IMR-90 (cell line): ENCODE results near the gene RNF166. TPM values are rescaled to one million over a fixed set of nuclear protein-coding genes. Genes with fewer than 3 reads are reported as not detected.

Experiments used
- ATAC-seq: fragments of 200-7000 bp; cut with Tn5 transposase; 2 replicates; pipeline ENCODE4 v1.9.1; 2020; ENCODE audit warnings: low read depth, mild to moderate bottlenecking, moderate library complexity
- BruUV-seq: library from RNA; stranded (reverse); fragments of 400-500 nt; replicated peaks from 2 replicates; lab custom pipeline; 2021; lab: Mats Ljungman, UMichigan
- CTCF ChIA-PET: fragments of 300-600 bp; formaldehyde crosslinking; extraction: SDS; loops from one replicate; lab custom pipeline; 2021; ENCODE audit warnings: antibody characterized with exemption; lab: Yijun Ruan, JAX
- POLR2A ChIA-PET: fragments of 300-600 bp; sonication (Branson Sonifier 250); formaldehyde crosslinking; loops from one replicate; lab custom pipeline; 2022; ENCODE audit warnings: antibody characterized with exemption; ENCODE audit not compliant: unreplicated experiment; lab: Charles Lee
- DNase-seq: peaks from one replicate; pipeline ENCODE4 v3.0.0; 2013
- H2AFZ ChIP-seq: replicated peaks from 2 replicates; pipeline ENCODE3; 2013; ENCODE audit warnings: low read length, mild to moderate bottlenecking; ENCODE audit not compliant: poor library complexity
- H2AK5ac ChIP-seq: 2 replicates; pipeline ENCODE4 v1.6.1; 2013; ENCODE audit warnings: low read depth, low read length, inconsistent platforms
- H2AK9ac ChIP-seq: replicated peaks from 2 replicates; pipeline ENCODE3; 2013; ENCODE audit warnings: mild to moderate bottlenecking, low read depth, low read length, moderate library complexity; ENCODE audit not compliant: poor library complexity
- H2BK120ac ChIP-seq: 2 replicates; pipeline ENCODE4 v1.6.1; 2013; ENCODE audit warnings: low read depth, low read length, inconsistent platforms
- H2BK15ac ChIP-seq: 3 replicates; pipeline ENCODE4 v1.6.1; 2013; ENCODE audit warnings: low read depth, low read length, inconsistent platforms
- H2BK20ac ChIP-seq: 2 replicates; pipeline ENCODE4 v1.6.1; 2013; ENCODE audit warnings: low read depth, mild to moderate bottlenecking, inconsistent platforms, low read length, moderate library complexity
- H2BK5ac ChIP-seq: 2 replicates; pipeline ENCODE4 v1.6.1; 2013; ENCODE audit warnings: mild to moderate bottlenecking, low read depth, low read length, inconsistent platforms; ENCODE audit not compliant: poor library complexity, severe bottlenecking
- H3K14ac ChIP-seq: replicated peaks from 2 replicates; pipeline ENCODE4 v1.6.1; 2013; ENCODE audit warnings: low read depth, low read length, inconsistent platforms
- H3K18ac ChIP-seq: 2 replicates; pipeline ENCODE4 v1.6.1; 2013; ENCODE audit warnings: low read depth, low read length, control low read depth
- H3K23ac ChIP-seq: 2 replicates; pipeline ENCODE4 v1.6.1; 2013; ENCODE audit warnings: low read depth, low read length, inconsistent platforms
- H3K27ac ChIP-seq: 2 replicates; pipeline ENCODE4 v1.5.1; 2013; ENCODE audit warnings: mild to moderate bottlenecking, control low read depth, low read length; ENCODE audit not compliant: insufficient read depth
- H3K27me3 ChIP-seq: 2 replicates; pipeline ENCODE4 v1.6.1; 2013; ENCODE audit warnings: low read length; ENCODE audit not compliant: control insufficient read depth, insufficient read depth
- H3K36me3 ChIP-seq: 2 replicates; pipeline ENCODE4 v1.6.1; 2013; ENCODE audit warnings: low read length, mixed read lengths; ENCODE audit not compliant: control insufficient read depth, insufficient read depth
- H3K4ac ChIP-seq: 2 replicates; pipeline ENCODE4 v1.6.1; 2013; ENCODE audit warnings: low read depth, low read length, inconsistent platforms
- H3K4me1 ChIP-seq: 2 replicates; pipeline ENCODE4 v1.6.1; 2013; ENCODE audit warnings: low read length, mixed read lengths; ENCODE audit not compliant: control insufficient read depth, insufficient read depth
- H3K4me2 ChIP-seq: 2 replicates; pipeline ENCODE4 v1.6.1; 2013; ENCODE audit warnings: low read depth, mild to moderate bottlenecking, control low read depth, low read length, moderate library complexity
- H3K4me3 ChIP-seq: 2 replicates; pipeline ENCODE4 v1.5.1; 2013; ENCODE audit warnings: low read depth, mild to moderate bottlenecking, control low read depth, low read length, moderate library complexity; ENCODE audit not compliant: insufficient read depth
- H3K56ac ChIP-seq: 2 replicates; pipeline ENCODE4 v1.6.1; 2013; ENCODE audit warnings: low read length, inconsistent platforms; ENCODE audit not compliant: insufficient read depth; ENCODE audit errors: extremely low read depth
- H3K79me1 ChIP-seq, 2 experiments: 2 replicates each; pipeline ENCODE4 v1.6.1; 2013; ENCODE audit warnings: low read length in 2 of 2, inconsistent platforms in 1 of 2, low read depth in 1 of 2
- H3K9ac ChIP-seq: 2 replicates; pipeline ENCODE4 v1.6.1; 2013; ENCODE audit warnings: low read depth, low read length, control low read depth
- H3K9me1 ChIP-seq: 2 replicates; pipeline ENCODE4 v1.6.1; 2013; ENCODE audit warnings: low read length, inconsistent platforms; ENCODE audit not compliant: insufficient read depth
- H3K9me3 ChIP-seq: 2 replicates; pipeline ENCODE4 v1.6.1; 2013; ENCODE audit warnings: low read length; ENCODE audit not compliant: control insufficient read depth, insufficient read depth
- H4K20me1 ChIP-seq: 2 replicates; pipeline ENCODE4 v1.6.1; 2013; ENCODE audit warnings: low read length, inconsistent platforms; ENCODE audit not compliant: insufficient read depth
- H4K5ac ChIP-seq: 2 replicates; pipeline ENCODE4 v1.6.1; 2013; ENCODE audit warnings: mild to moderate bottlenecking, low read depth, low read length, control low read depth
- H4K8ac ChIP-seq, 2 experiments: 2 replicates each; pipeline ENCODE4 v1.6.1; 2013; ENCODE audit warnings: low read depth in 2 of 2, low read length in 2 of 2, control low read depth in 1 of 2, inconsistent platforms in 1 of 2
- H4K91ac ChIP-seq: 2 replicates; pipeline ENCODE4 v1.6.1; 2013; ENCODE audit warnings: low read depth, low read length, inconsistent platforms; ENCODE audit not compliant: insufficient read depth
- BHLHE40 ChIP-seq: fragments of 150-350 bp; IDR thresholded peaks from 2 replicates; pipeline ENCODE4 v1.6.1; 2016; ENCODE audit warnings: mild to moderate bottlenecking, low read depth, low read length
- CEBPB ChIP-seq: IDR thresholded peaks from 2 replicates; pipeline ENCODE4 v1.6.1; 2012; ENCODE audit warnings: low read depth, low read length, improper control_type of control experiment
- CHD1 ChIP-seq: IDR thresholded peaks from 2 replicates; pipeline ENCODE4 v1.6.1; 2012; ENCODE audit warnings: low read depth, low read length, improper control_type of control experiment
- CTCF ChIP-seq: conservative IDR thresholded peaks from 2 replicates; pipeline ENCODE4 v1.5.1; 2012; ENCODE audit warnings: mild to moderate bottlenecking, low read depth, low read length, improper control_type of control experiment
- ELK1 ChIP-seq: fragments of 150-350 bp; IDR thresholded peaks from 2 replicates; pipeline ENCODE4 v1.6.1; 2016; ENCODE audit warnings: low read depth, mild to moderate bottlenecking, low read length, moderate library complexity, borderline replicate concordance
- FOS ChIP-seq: fragments of 150-350 bp; IDR thresholded peaks from 2 replicates; pipeline ENCODE4 v1.6.1; 2016; ENCODE audit warnings: low read depth, low read length
- MAFK ChIP-seq: IDR thresholded peaks from 2 replicates; pipeline ENCODE4 v1.6.1; 2012; ENCODE audit warnings: low read depth, low read length, improper control_type of control experiment
- MAZ ChIP-seq: IDR thresholded peaks from 2 replicates; pipeline ENCODE4 v1.6.1; 2012; ENCODE audit warnings: low read depth, mild to moderate bottlenecking, low read length, improper control_type of control experiment, moderate library complexity, borderline replicate concordance
- MXI1 ChIP-seq: IDR thresholded peaks from 2 replicates; pipeline ENCODE4 v1.6.1; 2012; ENCODE audit warnings: low read depth, mild to moderate bottlenecking, low read length, moderate library complexity, borderline replicate concordance
- NFE2L2 ChIP-seq: fragments of 150-350 bp; IDR thresholded peaks from 2 replicates; pipeline ENCODE4 v1.6.1; 2016; ENCODE audit warnings: low read depth, mild to moderate bottlenecking, low read length
- POLR2A ChIP-seq: IDR thresholded peaks from 2 replicates; pipeline ENCODE4 v1.6.1; 2012; ENCODE audit warnings: mild to moderate bottlenecking, low read depth, low read length
- RAD21 ChIP-seq: IDR thresholded peaks from 2 replicates; pipeline ENCODE4 v1.6.1; 2012; ENCODE audit warnings: low read length, improper control_type of control experiment
- RCOR1 ChIP-seq: IDR thresholded peaks from 2 replicates; pipeline ENCODE4 v1.6.1; 2012; ENCODE audit warnings: mild to moderate bottlenecking, low read length, improper control_type of control experiment; ENCODE audit not compliant: insufficient replicate concordance
- RFX5 ChIP-seq: IDR thresholded peaks from 2 replicates; pipeline ENCODE4 v1.8.0; 2012; ENCODE audit warnings: low read depth, mild to moderate bottlenecking, low read length, moderate library complexity
- SMC3 ChIP-seq: fragments of 150-350 bp; IDR thresholded peaks from 2 replicates; pipeline ENCODE4 v1.6.1; 2016; ENCODE audit warnings: low read depth, mild to moderate bottlenecking, antibody characterized with exemption, low read length, moderate library complexity
- USF2 ChIP-seq: fragments of 150-350 bp; IDR thresholded peaks from 2 replicates; pipeline ENCODE4 v1.6.1; 2017; ENCODE audit warnings: mild to moderate bottlenecking, antibody characterized with exemption, low read length, low read depth
- WGBS, 2 experiments: methylation state at CpG; one replicate each; pipeline versions ENCODE4 v1.1.5 to v1.1.7; 2013; ENCODE audit warnings: missing lambda C conversion rate in 2 of 2; ENCODE audit not compliant: insufficient read length in 1 of 2; ENCODE audit errors: extremely low coverage in 2 of 2; 5-methylcytosine and 5-hydroxymethylcytosine counted together
- dilution Hi-C: fragments of 300-500 bp; cut with HindIII; formaldehyde crosslinking; loops from one replicate; pipeline ENCODE4 v1.14.3; 2018; ENCODE audit warnings: low sequenced_read_pairs; ENCODE audit not compliant: unreplicated experiment
- in situ Hi-C: fragments of 300-500 bp; cut with MboI; formaldehyde crosslinking; loops from 3 replicates; pipeline ENCODE4 v1.14.3; 2019; ENCODE audit warnings: low sequenced_read_pairs, inconsistent platforms, mixed read lengths
- intact Hi-C: fragments of 100-400 bp; cut with micrococcal nuclease; formaldehyde crosslinking; loops from 2 replicates; pipeline ENCODE4 v1.10.0; 2022
- polyA plus RNA-seq, 3 experiments: library from polyadenylated mRNA; depleted of rRNA; stranded (reverse); fragments of >200 nt; gene quantifications; 2 replicates each; pipeline ENCODE4 v1.2.3, GENCODE V29; 2012; ENCODE audit warnings: low replicate concordance in 1 of 3
- total RNA-seq: library from RNA; depleted of rRNA; stranded (reverse); fragments of >200 nt; gene quantifications from 2 replicates; pipeline ENCODE4 v1.2.3, GENCODE V29; 2012

Gene RNF166
- total and polyA plus RNA-seq, 2 of the 4 experiments (the other 2 are of a cell fraction), result 8.1 to 17.4 TPM

GRCh38 chr16:88739977-88740726 is 33.9 kb upstream of the RNF166 start:
- no peak for DNase-seq
- Histone ChIP-seq H3K23ac (no peak overlapping the region), H3K4me3 (no peak overlapping the region), H3K56ac (no peak overlapping the region), H3K14ac (no peak overlapping the region), H3K27me3 (no peaks in the 10 kb centered on the region), H2BK120ac (no peak overlapping the region), H2BK20ac (no peak overlapping the region), H3K79me1 (peaks cover 13 to 67% of the 10 kb centered on the region in 2 experiments), H2BK5ac (no peak overlapping the region), H3K18ac (no peak overlapping the region), H4K91ac (no peak overlapping the region), H2AFZ (no peak overlapping the region), H3K4me1 (no peaks in the 10 kb centered on the region), H2AK5ac (no peak overlapping the region), H3K36me3 (peaks cover 44% of the 10 kb centered on the region), H3K4ac (no peak overlapping the region), H3K9me3 (no peaks in the 10 kb centered on the region), H3K27ac (no peak overlapping the region), H3K9ac (no peak overlapping the region), H2AK9ac (no peak overlapping the region), H4K5ac (no peak overlapping the region), H2BK15ac (no peak overlapping the region), H4K8ac (no peak overlapping the region), H4K20me1 (peaks cover 54% of the 10 kb centered on the region), H3K4me2 (no peak overlapping the region), H3K9me1 (no peaks in the 10 kb centered on the region)
- CTCF ChIA-PET, result no interaction called here
- in situ Hi-C loops (loop anchor here (10.0 kb wide), 1 partner anchor 425 kb away; no protein-coding TSS in a partner anchor), dilution Hi-C loops (no loop called here), intact Hi-C loops (no loop called here)
- no TSS peak for BruUV-seq
- TF ChIP-seq RCOR1 (no peak), RAD21 (no peak), USF2 (no peak), CEBPB (no peak), CTCF (no peak), RFX5 (no peak), MAFK (no peak), MAZ (no peak), POLR2A (no peak), SMC3 (no peak), MXI1 (no peak), ELK1 (no peak), CHD1 (no peak), FOS (no peak), BHLHE40 (no peak), NFE2L2 (no peak)
- POLR2A ChIA-PET, result no interaction called here
- ATAC-seq, result no peak
- 94% methylated on average over 6 of the region's 33 CpGs; no CpG with 5 or more reads in 1 of the 2 experiments for WGBS, 2 experiments
